HL-60/S4 (cell line): ENCODE data around the gene RACGAP1.

Experiments
- in situ Hi-C: fragments of 300-500 bp; cut with MboI; formaldehyde crosslinking; loops from 2 replicates; pipeline ENCODE4 v1.14.3; 2022; ENCODE audit warnings: low sequenced_read_pairs

RACGAP1 gene

DNA sequence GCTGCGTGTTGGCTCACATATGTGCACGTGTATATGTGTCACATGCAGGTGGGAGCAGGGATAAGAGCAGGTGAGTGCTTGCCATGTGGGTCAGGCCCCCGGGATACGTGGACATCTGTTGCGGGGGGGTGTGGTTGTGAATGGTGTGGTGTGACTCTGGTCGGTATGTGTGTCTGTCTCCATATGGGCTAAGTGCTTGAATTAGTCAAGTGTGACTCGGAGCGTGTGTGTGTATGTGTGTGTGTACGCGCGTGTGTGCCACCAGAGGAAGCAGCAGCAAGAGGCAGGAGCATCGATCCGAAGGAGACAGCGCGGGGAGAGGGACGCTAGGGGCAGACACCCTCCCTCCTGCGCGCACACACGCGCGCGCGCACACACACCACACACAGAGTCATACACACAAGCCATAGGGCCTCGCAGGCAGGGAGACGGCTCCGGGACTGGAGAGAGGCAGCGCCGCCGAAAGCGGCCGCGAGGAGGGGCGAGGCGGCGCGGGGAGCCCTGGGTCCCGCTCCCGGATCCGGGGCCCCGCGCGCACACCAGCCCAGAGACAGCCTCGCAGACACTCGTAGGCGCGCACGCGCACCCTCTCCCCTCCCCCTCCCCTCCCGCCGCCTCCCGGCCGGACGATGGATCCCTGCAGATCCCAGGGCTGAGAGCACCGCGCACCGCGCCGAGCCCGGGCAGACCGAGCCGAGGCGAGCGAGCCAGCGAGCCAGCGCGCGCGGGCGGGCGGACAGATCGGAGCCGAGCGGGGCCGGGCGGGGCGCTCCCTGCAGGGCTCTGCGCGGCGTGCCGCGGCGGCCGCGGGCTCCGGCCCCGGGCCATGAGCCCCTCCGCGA is 31.9 kb upstream of the RACGAP1 start, which contains the start of gene ASIC1:
Gene ASIC1 (plus strand): TSS at position 597 of the 842 bp plus-strand sequence. CDS start 1,171 bp downstream, outside the sequence.
- in situ Hi-C loops = loop anchor here (25.0 kb wide), 1 partner anchor 95 kb away; the partner anchor contains the start of genes AQP2, AQP5 and AQP6

DNA sequence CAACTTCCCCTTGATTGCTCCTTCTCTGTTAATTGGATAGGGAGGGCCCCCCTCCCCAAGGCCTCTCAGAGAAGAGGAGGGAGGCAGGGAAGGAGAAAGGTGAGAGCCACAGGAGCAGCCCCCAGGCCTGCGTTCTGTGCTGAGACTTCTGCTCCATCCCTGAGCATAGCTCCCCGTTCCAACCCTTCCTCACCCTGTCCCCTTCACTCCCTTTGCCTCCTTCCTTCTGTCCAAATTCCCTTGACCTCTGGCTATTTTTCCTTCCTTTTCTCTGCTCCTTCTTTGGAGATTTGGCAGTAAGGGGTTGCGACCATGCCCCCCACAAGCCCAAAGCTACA is 31.3 kb upstream of the RACGAP1 start:
- in situ Hi-C loops = loop anchor here (25.0 kb wide), 1 partner anchor 94 kb away; the partner anchor contains the start of genes AQP2, AQP5 and AQP6

GRCh38 chr12:50055831-50056638 is 30.7 kb upstream of the RACGAP1 start:
- in situ Hi-C loops = loop anchor here (25.0 kb wide), 1 partner anchor 94 kb away; the partner anchor contains the start of genes AQP2, AQP5 and AQP6

DNA sequence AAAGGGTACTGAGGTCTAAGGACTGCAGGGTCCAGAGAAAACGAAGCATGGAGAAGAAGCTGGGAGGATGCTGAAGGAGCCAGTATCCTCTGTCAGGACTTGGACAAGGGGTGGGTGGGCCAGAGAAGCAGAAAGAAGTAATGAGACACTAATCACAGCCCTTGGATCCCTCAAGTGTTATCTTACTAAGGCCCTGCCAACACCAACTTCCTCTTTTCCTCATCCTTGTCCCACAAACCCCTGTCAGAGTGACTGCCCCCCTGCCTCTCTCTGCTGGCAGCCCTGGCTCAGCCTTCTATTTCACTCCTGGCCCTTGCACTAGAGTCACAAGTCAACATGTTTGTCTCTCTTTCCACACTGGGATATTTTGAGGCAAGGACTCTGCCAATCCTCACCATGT is 28.3 kb upstream of the RACGAP1 start:
- in situ Hi-C loops = loop anchor here (25.0 kb wide), 1 partner anchor 91 kb away; the partner anchor contains the start of genes AQP2, AQP5 and AQP6

GRCh38 chr12:50052964-50053363 is 27.7 kb upstream of the RACGAP1 start:
- in situ Hi-C loops = loop anchor here (25.0 kb wide), 1 partner anchor 91 kb away; the partner anchor contains the start of genes AQP2, AQP5 and AQP6

DNA sequence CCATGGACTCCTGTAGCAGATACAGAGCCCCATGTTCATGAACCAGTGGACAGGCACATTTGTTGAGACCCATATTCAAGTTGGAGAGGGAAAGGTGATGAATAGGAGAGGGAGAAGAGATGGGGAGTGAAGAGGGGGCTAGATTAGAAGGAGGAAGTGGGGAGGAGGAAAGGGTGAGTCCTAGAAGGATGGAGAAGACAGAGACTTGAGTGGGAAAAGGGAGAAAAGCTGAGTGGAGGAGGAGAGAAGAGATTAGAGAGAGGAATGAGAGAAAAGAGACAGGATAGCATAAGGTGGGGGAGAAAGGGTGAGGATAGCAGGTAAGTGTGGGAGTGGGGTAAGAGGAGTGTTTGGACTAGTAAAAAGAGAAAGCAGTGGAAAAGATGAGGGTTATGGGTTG is 27.2 kb upstream of the RACGAP1 start:
- in situ Hi-C loops = loop anchor here (25.0 kb wide), 1 partner anchor 90 kb away; the partner anchor contains the start of genes AQP2, AQP5 and AQP6

DNA sequence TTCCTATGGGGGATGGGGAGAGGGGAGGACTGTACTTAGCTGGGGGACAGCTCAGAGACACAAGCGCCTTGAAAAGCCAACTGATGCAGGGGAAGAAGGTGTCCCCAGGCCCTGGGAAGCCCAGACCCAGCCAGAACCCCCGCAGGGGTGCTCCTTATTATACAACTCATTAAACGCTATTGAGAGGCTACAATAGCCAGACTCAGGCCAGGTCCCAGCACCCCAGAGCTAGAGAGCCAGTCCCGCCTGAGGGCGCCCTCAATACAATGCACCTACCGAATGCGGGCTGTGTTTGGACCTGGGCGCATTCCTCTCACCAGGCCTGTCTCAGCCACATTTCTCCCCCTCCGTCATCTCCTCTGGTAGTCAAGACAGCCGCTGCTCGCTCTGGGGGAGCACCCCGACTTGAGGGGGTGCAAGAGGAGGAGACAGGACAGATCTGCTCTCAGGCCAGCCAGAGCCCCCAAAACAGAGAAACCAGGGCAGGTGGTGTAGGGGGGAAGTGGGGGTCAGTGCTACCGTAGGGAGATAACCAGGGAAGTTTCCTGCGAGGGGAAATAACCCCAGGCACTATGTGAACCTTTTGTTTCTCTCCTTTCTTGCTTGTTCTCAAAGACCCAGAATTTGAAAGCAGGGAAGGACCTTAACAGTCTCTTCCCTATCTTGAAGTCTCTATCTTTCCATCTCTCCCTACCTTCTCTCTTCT is 26.0 kb upstream of the RACGAP1 start:
- in situ Hi-C loops = loop anchor here (25.0 kb wide), 1 partner anchor 89 kb away; the partner anchor contains the start of genes AQP2, AQP5 and AQP6

GRCh38 chr12:50050410-50051098 is 25.3 kb upstream of the RACGAP1 start:
- in situ Hi-C loops = loop anchor here (25.0 kb wide), 1 partner anchor 88 kb away; the partner anchor contains the start of genes AQP2, AQP5 and AQP6

DNA sequence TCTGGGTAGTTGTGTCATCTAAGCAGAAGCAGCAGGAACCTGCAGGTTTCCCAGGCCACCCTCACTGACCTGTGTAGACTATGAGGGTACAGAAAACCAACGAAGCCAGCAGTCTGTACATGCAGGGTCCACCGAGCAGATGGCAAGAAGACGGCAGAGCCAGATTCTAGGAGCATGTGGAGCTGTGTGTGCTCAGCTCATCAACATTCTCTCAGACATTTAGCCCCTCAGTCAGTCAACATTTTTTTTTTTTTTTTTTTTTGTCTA is 24.8 kb upstream of the RACGAP1 start:
- in situ Hi-C loops = loop anchor here (25.0 kb wide), 1 partner anchor 88 kb away; the partner anchor contains the start of genes AQP2, AQP5 and AQP6

DNA sequence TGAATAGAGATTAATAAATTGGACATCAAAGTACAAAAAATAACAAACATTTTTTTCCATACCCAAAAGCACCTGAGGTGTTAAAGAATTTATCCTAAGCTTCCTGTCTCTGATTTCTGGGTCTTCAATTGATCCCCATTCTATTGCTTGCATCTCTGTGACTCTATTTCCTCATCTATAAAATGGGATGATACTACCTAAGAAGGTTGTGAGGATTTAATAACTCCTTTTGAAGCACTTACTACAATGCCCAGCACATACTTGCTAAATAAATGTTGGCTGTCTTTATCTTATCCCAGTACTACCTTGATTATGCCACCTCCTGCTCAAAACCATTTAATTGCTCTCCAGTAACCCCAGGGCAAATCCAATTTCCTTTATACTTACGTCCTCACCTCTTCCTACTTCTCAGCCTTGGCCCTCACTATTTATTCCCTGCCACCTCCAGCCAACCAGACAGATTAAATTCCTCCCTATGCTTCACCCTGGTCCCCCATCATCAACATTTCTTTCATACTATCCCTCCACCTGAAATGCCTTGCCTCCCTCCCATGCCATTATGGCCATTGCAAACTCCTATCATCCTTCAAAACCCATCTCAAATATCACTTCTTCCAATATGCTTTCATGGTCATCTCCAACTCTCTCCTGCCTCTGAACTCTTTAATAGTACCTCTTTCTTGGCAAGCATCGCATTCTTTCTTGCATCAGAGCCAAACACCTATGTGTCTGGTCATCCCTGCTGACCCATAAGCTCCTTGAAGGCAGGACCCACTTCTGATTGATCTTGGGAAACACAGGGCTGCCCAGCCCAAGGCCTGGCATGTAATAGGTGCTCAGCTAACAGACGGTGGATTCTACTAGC is 24.2 kb upstream of the RACGAP1 start:
- in situ Hi-C loops = loop anchor here (25.0 kb wide), 1 partner anchor 87 kb away; the partner anchor contains the start of genes AQP2, AQP5 and AQP6

DNA sequence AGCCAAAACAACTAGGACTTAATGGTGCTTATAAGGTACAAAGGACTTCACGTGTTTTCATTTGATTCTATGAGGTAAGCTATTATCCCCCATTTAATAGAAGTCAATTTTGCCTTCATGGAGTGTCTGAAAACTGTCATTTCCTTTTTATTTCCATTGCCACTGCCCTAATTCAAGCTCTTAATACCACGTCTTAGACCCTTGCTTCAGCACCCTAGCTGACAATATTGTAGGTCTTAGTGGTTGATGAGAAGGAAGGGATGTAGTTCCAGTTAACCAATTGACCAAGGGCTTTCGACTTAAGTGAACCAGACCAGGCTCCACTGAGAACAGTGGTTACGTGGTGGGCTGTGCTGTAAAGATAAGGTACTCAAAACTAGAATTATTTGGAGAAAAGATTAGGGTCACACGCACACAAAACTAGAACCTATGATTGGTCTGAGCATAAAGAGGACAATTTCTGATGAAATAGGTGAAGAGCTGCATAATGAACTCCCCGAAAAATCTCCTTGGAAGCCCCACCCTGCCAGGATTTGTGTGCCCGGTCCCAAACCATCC is 22.5 kb upstream of the RACGAP1 start:
- in situ Hi-C loops = no loop called here

DNA sequence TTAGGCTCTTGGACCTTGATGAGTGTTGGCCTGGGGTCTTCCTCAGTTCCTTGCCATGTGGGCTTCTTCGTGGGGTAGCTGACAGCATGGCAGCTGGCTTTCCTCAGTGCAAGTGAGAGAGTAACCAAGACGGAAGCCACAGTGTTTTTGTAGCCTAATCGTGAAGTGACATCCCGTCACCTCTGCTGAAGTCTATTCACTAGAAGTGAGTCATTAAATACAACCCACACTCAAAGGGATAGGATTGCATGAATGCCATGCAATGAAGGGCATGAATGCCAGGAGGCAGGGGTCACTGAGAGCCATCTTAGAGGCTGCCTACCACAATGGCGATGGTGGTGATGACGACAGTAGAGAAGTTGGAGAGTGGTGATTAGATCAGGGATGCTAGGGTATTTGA is 18.6 kb upstream of the RACGAP1 start:
- in situ Hi-C loops = no loop called here

DNA sequence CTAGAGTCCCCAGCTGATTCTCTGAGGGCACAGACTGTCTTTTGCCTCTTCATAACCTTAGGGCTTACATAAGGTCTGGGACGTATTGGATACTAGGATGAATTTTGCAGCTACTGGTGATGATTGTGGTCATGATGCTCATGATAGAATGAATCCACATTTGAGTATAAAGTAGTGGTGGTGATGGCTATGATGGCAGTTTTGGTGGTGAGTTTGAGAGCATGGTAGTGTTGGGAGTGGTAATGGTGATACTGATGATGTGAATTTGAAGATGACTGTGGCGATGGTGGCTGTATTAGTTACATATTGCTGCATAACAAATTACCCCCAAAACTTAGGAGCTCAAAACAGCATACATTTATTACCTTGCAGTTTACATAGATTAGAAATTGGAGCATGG is 18.0 kb upstream of the RACGAP1 start:
- in situ Hi-C loops = no loop called here

GRCh38 chr12:50042693-50043092 is 17.4 kb upstream of the RACGAP1 start:
- in situ Hi-C loops = no loop called here

GRCh38 chr12:50041962-50042361 is 16.7 kb upstream of the RACGAP1 start:
- in situ Hi-C loops = no loop called here

DNA sequence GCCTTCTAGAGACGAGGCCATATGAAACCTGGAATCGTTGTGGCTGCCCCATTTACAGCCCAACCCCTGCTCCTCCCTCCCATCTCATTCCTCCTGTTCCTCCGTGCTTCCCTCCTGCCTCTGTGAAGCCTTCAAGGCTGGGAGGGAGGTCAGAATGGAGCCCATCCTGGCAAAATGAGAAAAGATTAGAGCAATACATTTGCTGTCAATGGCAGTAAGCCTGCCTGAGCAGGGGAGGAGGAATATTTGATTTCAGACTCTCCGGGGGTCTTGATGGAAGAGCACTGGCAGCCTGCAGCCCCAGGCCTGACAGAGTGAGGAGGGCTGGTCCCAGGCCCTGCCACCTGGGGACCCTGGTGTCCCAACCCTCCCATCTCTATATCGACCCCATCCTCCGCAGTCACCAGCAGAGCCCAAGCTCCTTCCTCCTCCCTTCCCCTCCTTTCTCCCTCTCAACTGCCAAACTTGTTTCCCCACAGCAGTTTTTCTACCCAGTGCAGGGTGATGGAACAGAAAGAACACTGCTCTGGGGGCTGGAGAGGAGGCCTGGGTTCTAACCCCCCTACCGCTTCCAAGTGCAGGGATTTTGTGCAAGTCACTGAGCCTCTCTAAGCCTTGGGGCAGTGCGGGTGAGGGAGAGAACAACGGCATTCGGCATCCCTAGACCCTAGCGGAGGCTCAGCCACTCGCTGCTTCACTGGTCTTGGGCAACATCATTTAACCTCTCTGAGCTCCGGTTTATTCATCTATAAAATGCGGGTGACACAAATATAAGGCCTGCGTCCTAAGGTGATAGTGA is 16.0 kb upstream of the RACGAP1 start:
- in situ Hi-C loops = no loop called here

GRCh38 chr12:50040657-50041056 is 15.4 kb upstream of the RACGAP1 start:
- in situ Hi-C loops = no loop called here
